ENCODE data around the gene ARL6IP6.
"Not testable (repeated sequence)": the region's sequence is repeated elsewhere in the genome, so short reads cannot be mapped to it uniquely, and the experiment has no call there.

Gene ARL6IP6

GRCh38 chr2:152743002-152743401 is 24.6 kb downstream of the ARL6IP6 start:
- TF ChIP-seq POLR2A (IDR thresholded peaks at IDR 0.05; ENCODE audit: low read length) (no peak), GATA1 (IDR thresholded peaks at IDR 0.05; ENCODE audit: low read depth, low read length) (no peak)
- peak in 1 of 2 experiments; percentile 23 for DNase-seq

- DNase-seq, result not testable (repeated sequence)
Measured at GRCh38 chr2:152747751-152748150, 29.3 kb downstream of the ARL6IP6 start.

- TF ChIP-seq GATA1 (IDR thresholded peaks at IDR 0.05; ENCODE audit: low read depth, low read length) (no peak), POLR2A (IDR thresholded peaks at IDR 0.05; ENCODE audit: low read length) (no peak)
- peak; percentile 4 to 19 for DNase-seq
Measured at GRCh38 chr2:152755029-152755428, 36.6 kb downstream of the ARL6IP6 start.

- TF ChIP-seq POLR2A (IDR thresholded peaks at IDR 0.05; ENCODE audit: low read length) (no peak), GATA1 (IDR thresholded peaks at IDR 0.05; ENCODE audit: low read depth, low read length) (no peak)
- DNase-seq, result no peak
Measured at GRCh38 chr2:152759290-152760072, 41.1 kb downstream of the ARL6IP6 start.

- no peak for TF ChIP-seq POLR2A (IDR thresholded peaks at IDR 0.05; ENCODE audit: low read length)
- no peak for TF ChIP-seq GATA1 (IDR thresholded peaks at IDR 0.05; ENCODE audit: low read depth, low read length)
- no peak for DNase-seq
Measured at GRCh38 chr2:152761214-152761613, 42.8 kb downstream of the ARL6IP6 start.

- peak; percentile 3 to 5 for DNase-seq
- no peak for TF ChIP-seq GATA1 (IDR thresholded peaks at IDR 0.05; ENCODE audit: low read depth, low read length)
- TF ChIP-seq POLR2A (IDR thresholded peaks at IDR 0.05; ENCODE audit: low read length), result no peak
Measured at GRCh38 chr2:152762202-152762601, 43.8 kb downstream of the ARL6IP6 start.

GRCh38 chr2:152763208-152763607 is 44.8 kb downstream of the ARL6IP6 start:
- DNase-seq, result not testable (repeated sequence)

- no peak for TF ChIP-seq POLR2A (IDR thresholded peaks at IDR 0.05; ENCODE audit: low read length)
- no peak for TF ChIP-seq GATA1 (IDR thresholded peaks at IDR 0.05; ENCODE audit: low read depth, low read length)
- no peak for DNase-seq
Measured at GRCh38 chr2:152763651-152764050, 45.2 kb downstream of the ARL6IP6 start.

GRCh38 chr2:152766928-152767327 is 48.5 kb downstream of the ARL6IP6 start:
- no peak for DNase-seq
- TF ChIP-seq POLR2A (IDR thresholded peaks at IDR 0.05; ENCODE audit: low read length), result no peak

- no peak for DNase-seq
- TF ChIP-seq POLR2A (IDR thresholded peaks at IDR 0.05; ENCODE audit: low read length) (no peak), GATA1 (IDR thresholded peaks at IDR 0.05; ENCODE audit: low read depth, low read length) (no peak)
Measured at GRCh38 chr2:152781175-152781574, 62.8 kb downstream of the ARL6IP6 start.

GRCh38 chr2:152782171-152782570 is 63.8 kb downstream of the ARL6IP6 start:
- no peak for TF ChIP-seq GATA1 (IDR thresholded peaks at IDR 0.05; ENCODE audit: low read depth, low read length)
- TF ChIP-seq POLR2A (IDR thresholded peaks at IDR 0.05; ENCODE audit: low read length), result no peak
- DNase-seq, result no peak

- no peak for TF ChIP-seq GATA1 (IDR thresholded peaks at IDR 0.05; ENCODE audit: low read depth, low read length)
- TF ChIP-seq POLR2A (IDR thresholded peaks at IDR 0.05; ENCODE audit: low read length), result no peak
- DNase-seq, result no peak
Measured at GRCh38 chr2:152790883-152791282, 72.5 kb downstream of the ARL6IP6 start.

GRCh38 chr2:152791979-152792378 is 73.6 kb downstream of the ARL6IP6 start:
- DNase-seq, result no peak
- TF ChIP-seq POLR2A (IDR thresholded peaks at IDR 0.05; ENCODE audit: low read length) (no peak), GATA1 (IDR thresholded peaks at IDR 0.05; ENCODE audit: low read depth, low read length) (no peak)

- TF ChIP-seq POLR2A (IDR thresholded peaks at IDR 0.05; ENCODE audit: low read length) (no peak), GATA1 (IDR thresholded peaks at IDR 0.05; ENCODE audit: low read depth, low read length) (no peak)
- DNase-seq, result no peak
Measured at GRCh38 chr2:152792974-152793373, 74.6 kb downstream of the ARL6IP6 start.

GRCh38 chr2:152796941-152797340 is 78.5 kb downstream of the ARL6IP6 start:
- no peak for DNase-seq
- no peak for TF ChIP-seq POLR2A (IDR thresholded peaks at IDR 0.05; ENCODE audit: low read length)
- no peak for TF ChIP-seq GATA1 (IDR thresholded peaks at IDR 0.05; ENCODE audit: low read depth, low read length)
